CD8-positive, alpha-beta memory T cell (primary cell): ENCODE data around the gene AUTS2. TPM values are rescaled to one million over a fixed set of nuclear protein-coding genes. Genes with fewer than 3 reads are reported as not detected.

Experiments used
- CTCF ChIA-PET: fragments of 350-600 bp; sonication (Branson Sonifier 250); formaldehyde crosslinking; loops from one replicate; lab custom pipeline; 2021; ENCODE audit warnings: antibody characterized with exemption; lab: Charles Lee
- POLR2A ChIA-PET: fragments of 350-600 bp; sonication (Branson Sonifier 250); formaldehyde crosslinking; loops from one replicate; lab custom pipeline; 2021; ENCODE audit warnings: antibody characterized with exemption; lab: Charles Lee
- DNase-seq, 5 donors: peaks; one replicate each; pipeline versions ENCODE4 v3.0.0 to v3.0.0-alpha.2; 2020 to 2022; ENCODE audit warnings: mixed read lengths in 1 of 5
- H3K27ac ChIP-seq: one replicate; pipeline ENCODE4 v1.7.0; 2013; ENCODE audit warnings: low read depth, mild to moderate bottlenecking, low read length, moderate library complexity
- H3K27me3 ChIP-seq: 2 replicates; pipeline ENCODE4 v1.7.0; 2013; ENCODE audit warnings: low read length, mild to moderate bottlenecking; ENCODE audit not compliant: insufficient read depth, poor library complexity, severe bottlenecking
- H3K36me3 ChIP-seq: 2 replicates; pipeline ENCODE4 v1.7.0; 2013; ENCODE audit warnings: mild to moderate bottlenecking, low read length, moderate library complexity; ENCODE audit not compliant: insufficient read depth
- H3K4me1 ChIP-seq: 2 replicates; pipeline ENCODE4 v1.7.0; 2013; ENCODE audit warnings: mild to moderate bottlenecking, low read length, moderate library complexity; ENCODE audit not compliant: insufficient read depth
- H3K4me3 ChIP-seq: 2 replicates; pipeline ENCODE4 v1.7.0; 2013; ENCODE audit warnings: mild to moderate bottlenecking, low read length
- H3K9me3 ChIP-seq: 2 replicates; pipeline ENCODE4 v1.7.0; 2013; ENCODE audit warnings: mild to moderate bottlenecking, low read length
- H3K27ac Mint-ChIP-seq, 8 donors: one replicate each; pipeline ENCODE4 v1.8.0; 2020 to 2021; ENCODE audit warnings: mixed read lengths in 8 of 8, mild to moderate bottlenecking in 6 of 8, inconsistent platforms in 3 of 8, moderate library complexity in 3 of 8
- H3K27me3 Mint-ChIP-seq, 2 donors: one replicate each; pipeline ENCODE4 v1.8.0; 2020 to 2021; ENCODE audit warnings: mixed read lengths in 2 of 2, mild to moderate bottlenecking in 1 of 2, moderate library complexity in 1 of 2
- H3K36me3 Mint-ChIP-seq, 3 donors: one replicate each; pipeline ENCODE4 v1.8.0; 2020 to 2021; ENCODE audit warnings: mixed read lengths in 3 of 3, inconsistent platforms in 1 of 3, mild to moderate bottlenecking in 1 of 3
- H3K4me1 Mint-ChIP-seq, 3 donors: one replicate each; pipeline ENCODE4 v1.8.0; 2020 to 2021; ENCODE audit warnings: mixed read lengths in 3 of 3, inconsistent platforms in 1 of 3, mild to moderate bottlenecking in 1 of 3
- H3K4me3 Mint-ChIP-seq, 7 donors: one replicate each; pipeline ENCODE4 v1.8.0; 2020 to 2021; ENCODE audit warnings: mixed read lengths in 7 of 7, mild to moderate bottlenecking in 6 of 7, moderate library complexity in 4 of 7, inconsistent platforms in 2 of 7
- H3K9me3 Mint-ChIP-seq, 5 donors: one replicate each; pipeline ENCODE4 v1.8.0; 2020 to 2022; ENCODE audit warnings: mixed read lengths in 5 of 5, mild to moderate bottlenecking in 3 of 5, moderate library complexity in 2 of 5, inconsistent platforms in 1 of 5
- polyA plus RNA-seq: library from polyadenylated mRNA; unstranded; fragments of 300-500 nt; fragmentation: Illumina TruSeq; gene quantifications from one replicate; pipeline ENCODE4 v1.2.3, GENCODE V29; 2021
- total RNA-seq, 2 experiments: library from RNA; stranded (reverse); gene quantifications; one replicate each; pipeline ENCODE4 v1.2.3, GENCODE V29; 2021

Gene AUTS2
- total and polyA plus RNA-seq, 3 experiments from 2014 or later: 4.4 to 9.9 (median 5.3) TPM

DNA sequence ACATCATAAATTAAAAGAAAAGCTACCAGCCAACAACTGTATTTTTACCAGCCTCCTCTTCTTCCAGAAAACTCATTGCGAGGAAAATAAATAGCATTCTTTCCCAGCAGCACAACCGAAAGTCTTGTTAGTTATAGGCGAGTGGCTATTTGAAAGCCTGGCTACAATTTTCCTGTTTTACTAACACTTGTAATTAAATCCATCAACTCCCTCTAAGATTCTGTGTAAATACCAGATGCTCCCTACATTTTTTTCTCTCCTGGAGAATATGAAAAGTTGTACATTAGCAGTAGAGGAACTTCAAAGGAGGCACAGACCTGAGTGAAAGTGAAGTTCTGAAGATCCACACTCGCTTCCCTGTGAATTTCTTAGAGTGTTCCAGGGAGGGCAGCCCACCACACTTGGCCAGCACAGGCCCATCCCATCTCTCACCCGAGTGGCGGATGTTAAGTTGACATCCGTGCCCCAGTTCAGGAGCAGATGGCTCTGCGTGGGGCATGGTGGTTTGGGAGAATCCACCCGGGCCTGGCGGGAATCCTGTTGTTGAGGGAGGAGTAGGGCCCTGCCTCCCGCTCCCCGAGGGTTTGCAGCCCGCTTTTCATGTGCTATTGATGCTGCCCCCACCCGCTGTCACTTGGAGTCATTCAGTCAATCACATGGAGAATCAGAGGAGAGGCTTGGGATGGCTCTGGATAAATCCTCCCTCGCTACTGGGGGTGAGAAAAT is 1082.6 kb downstream of the AUTS2 start:
- ChIA-PET POLR2A (interaction anchor here (2.7 kb wide), 1 partner anchor 13 kb away, joined by 10 read pairs; no protein-coding TSS in a partner anchor), CTCF (no interaction called here)
- Mint-ChIP-seq H3K36me3 (no peaks in the 10 kb centered on the region), H3K4me3 (peak overlapping the region in 5 of 7 donors; percentile 83 to 93 (median 86)), H3K27me3 (peaks cover 0 to 3% of the 10 kb centered on the region in 2 donors), H3K4me1 (peaks cover 40 to 56% (median 52%) of the 10 kb centered on the region in 3 donors), H3K9me3 (no peaks in the 10 kb centered on the region), H3K27ac (peak overlapping the region; percentile 86 to 99 (median 97))
- Histone ChIP-seq H3K4me1 (peaks cover 12% of the 10 kb centered on the region), H3K36me3 (no peaks in the 10 kb centered on the region), H3K4me3 (no peak overlapping the region), H3K9me3 (no peaks in the 10 kb centered on the region), H3K27ac (no peak overlapping the region), H3K27me3 (no peaks in the 10 kb centered on the region)
- no peak for DNase-seq

GRCh38 chr7:70681469-70682350 is 1083.4 kb downstream of the AUTS2 start:
- H3K27me3 Mint-ChIP-seq: peaks cover 0 to 3% of the 10 kb centered on the region in 2 donors
- H3K27ac ChIP-seq: peak overlapping the region; percentile 21
- H3K4me1 Mint-ChIP-seq: peaks cover 40 to 55% (median 52%) of the 10 kb centered on the region in 3 donors
- peaks cover 12% of the 10 kb centered on the region for H3K4me1 ChIP-seq
- H3K27me3 ChIP-seq: no peaks in the 10 kb centered on the region
- no peak for DNase-seq
- POLR2A ChIA-PET: interaction anchor here (0.9 to 2.7 kb wide), 2 partner anchors 12 to 34 kb away, joined by 3 to 10 read pairs; no protein-coding TSS in a partner anchor
- peak overlapping the region; percentile 83 to 93 (median 86) for H3K4me3 Mint-ChIP-seq
- H3K36me3 Mint-ChIP-seq: no peaks in the 10 kb centered on the region
- H3K36me3 ChIP-seq: no peaks in the 10 kb centered on the region
- CTCF ChIA-PET: interaction anchor here (0.8 to 1.0 kb wide), 2 partner anchors 12 to 46 kb away, joined by 3 read pairs; no protein-coding TSS in a partner anchor
- H3K9me3 Mint-ChIP-seq: no peaks in the 10 kb centered on the region
- peak overlapping the region; percentile 86 to 99 (median 97) for H3K27ac Mint-ChIP-seq
- H3K4me3 ChIP-seq: peak overlapping the region; percentile 22
- no peaks in the 10 kb centered on the region for H3K9me3 ChIP-seq

GRCh38 chr7:70684173-70684572 is 1085.9 kb downstream of the AUTS2 start:
- H3K27ac Mint-ChIP-seq: peak overlapping the region in 2 of 8 donors; percentile 9 to 61
- Histone ChIP-seq H3K4me1 (peaks cover 4% of the 10 kb centered on the region), H3K4me3 (no peak overlapping the region), H3K9me3 (no peaks in the 10 kb centered on the region), H3K36me3 (no peaks in the 10 kb centered on the region), H3K27me3 (no peaks in the 10 kb centered on the region), H3K27ac (no peak overlapping the region)
- CTCF ChIA-PET: no interaction called here
- POLR2A ChIA-PET: no interaction called here
- no peaks in the 10 kb centered on the region for H3K9me3 Mint-ChIP-seq
- H3K4me3 Mint-ChIP-seq: no peak overlapping the region
- DNase-seq: no peak
- H3K36me3 Mint-ChIP-seq: no peaks in the 10 kb centered on the region
- no peaks in the 10 kb centered on the region for H3K27me3 Mint-ChIP-seq
- H3K4me1 Mint-ChIP-seq: peaks cover 29 to 40% (median 36%) of the 10 kb centered on the region in 3 donors

DNA sequence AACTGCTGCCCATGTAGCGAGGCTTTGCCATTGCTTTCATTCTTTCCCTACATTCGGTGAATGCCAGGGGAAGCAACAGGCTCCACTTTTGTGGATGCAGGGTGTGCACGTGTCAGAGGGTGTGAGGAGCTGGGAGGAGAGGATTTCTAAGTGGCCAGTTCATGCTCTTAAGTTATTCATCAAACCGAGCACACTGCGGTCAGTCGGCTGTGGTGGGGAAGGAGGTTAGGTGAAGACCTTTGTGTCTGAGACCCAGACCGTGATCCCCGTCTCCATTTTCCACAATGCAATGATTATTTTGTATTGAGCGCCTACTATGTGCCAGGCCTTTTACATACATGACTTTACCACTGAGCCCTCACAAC is 1095.0 kb downstream of the AUTS2 start:
- no peak for DNase-seq
- Histone ChIP-seq H3K9me3 (no peaks in the 10 kb centered on the region), H3K4me3 (no peak overlapping the region), H3K27ac (no peak overlapping the region), H3K36me3 (no peaks in the 10 kb centered on the region), H3K4me1 (no peaks in the 10 kb centered on the region), H3K27me3 (no peaks in the 10 kb centered on the region)
- ChIA-PET POLR2A (interaction anchor here (1.6 to 1.7 kb wide), 2 partner anchors 11 to 45 kb away, joined by 10 to 19 read pairs; no protein-coding TSS in a partner anchor), CTCF (interaction anchor here (1.1 to 1.4 kb wide), 4 partner anchors 8 to 47 kb away, joined by 3 to 4 read pairs (median 3); no protein-coding TSS in a partner anchor)
- peak overlapping the region; percentile 79 to 91 (median 85) for H3K4me3 Mint-ChIP-seq
- peak overlapping the region; percentile 67 to 92 (median 90) for H3K27ac Mint-ChIP-seq
- H3K27me3 Mint-ChIP-seq: peaks cover 5 to 20% of the 10 kb centered on the region in 2 donors
- H3K4me1 Mint-ChIP-seq: peaks cover 22 to 47% (median 34%) of the 10 kb centered on the region in 3 donors
- no peaks in the 10 kb centered on the region for H3K9me3 Mint-ChIP-seq
- peaks cover 0 to 16% (median 3%) of the 10 kb centered on the region in 3 donors for H3K36me3 Mint-ChIP-seq

DNA sequence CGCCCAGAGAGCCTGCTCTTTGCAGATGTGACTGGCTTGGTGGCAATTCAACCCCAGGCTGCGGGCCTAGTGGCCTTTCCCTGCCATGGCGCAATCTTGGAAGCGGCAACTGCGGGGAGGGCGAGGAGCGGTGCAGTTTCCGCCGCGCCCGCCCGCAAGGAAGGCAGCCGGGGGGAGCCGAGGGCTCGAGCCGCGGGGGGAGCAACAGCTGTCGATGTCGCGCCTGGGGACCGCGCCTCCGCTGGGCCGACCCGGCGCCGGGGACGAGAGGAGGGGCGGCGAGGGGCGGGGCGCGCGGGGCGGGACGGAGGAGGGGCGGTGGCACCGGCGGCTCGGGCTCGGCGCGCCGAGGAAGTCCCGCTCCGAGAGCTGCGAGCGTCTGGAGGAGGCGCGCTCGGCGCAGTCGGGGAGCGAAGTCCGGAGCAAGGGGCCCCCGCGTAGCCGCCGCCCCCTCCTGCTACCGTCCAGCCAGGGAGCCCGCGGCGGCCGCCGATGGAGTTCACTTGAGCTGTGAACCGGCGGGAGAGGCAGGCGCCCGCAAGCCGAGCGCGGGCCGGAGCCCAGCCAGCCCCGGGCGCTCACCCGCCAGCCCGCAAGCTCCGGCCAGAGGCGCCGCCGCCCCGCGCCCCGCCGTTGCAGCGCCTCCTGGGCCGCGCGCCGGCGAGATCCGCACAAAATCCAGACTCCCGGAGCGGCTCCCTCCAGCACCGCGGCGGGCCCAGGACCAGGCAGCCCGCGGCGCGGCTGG is 1095.6 kb downstream of the AUTS2 start:
- peak overlapping the region; percentile 79 to 91 (median 85) for H3K4me3 Mint-ChIP-seq
- Histone ChIP-seq H3K27ac (no peak overlapping the region), H3K4me3 (no peak overlapping the region), H3K27me3 (no peaks in the 10 kb centered on the region), H3K36me3 (no peaks in the 10 kb centered on the region), H3K4me1 (no peaks in the 10 kb centered on the region), H3K9me3 (no peaks in the 10 kb centered on the region)
- ChIA-PET CTCF (interaction anchor here (0.8 to 1.6 kb wide), 6 partner anchors 8 to 188 kb away, joined by 3 to 8 read pairs (median 3); no protein-coding TSS in a partner anchor), POLR2A (interaction anchor here (1.6 to 1.7 kb wide), 2 partner anchors 12 to 46 kb away, joined by 10 to 19 read pairs; no protein-coding TSS in a partner anchor)
- peaks cover 5 to 20% of the 10 kb centered on the region in 2 donors for H3K27me3 Mint-ChIP-seq
- peaks cover 25 to 52% (median 38%) of the 10 kb centered on the region in 3 donors for H3K4me1 Mint-ChIP-seq
- H3K9me3 Mint-ChIP-seq: no peaks in the 10 kb centered on the region
- H3K27ac Mint-ChIP-seq: peak overlapping the region; percentile 67 to 92 (median 90)
- DNase-seq: peak; percentile 30 to 83 (median 77)
- peaks cover 0 to 19% (median 8%) of the 10 kb centered on the region in 3 donors for H3K36me3 Mint-ChIP-seq

DNA sequence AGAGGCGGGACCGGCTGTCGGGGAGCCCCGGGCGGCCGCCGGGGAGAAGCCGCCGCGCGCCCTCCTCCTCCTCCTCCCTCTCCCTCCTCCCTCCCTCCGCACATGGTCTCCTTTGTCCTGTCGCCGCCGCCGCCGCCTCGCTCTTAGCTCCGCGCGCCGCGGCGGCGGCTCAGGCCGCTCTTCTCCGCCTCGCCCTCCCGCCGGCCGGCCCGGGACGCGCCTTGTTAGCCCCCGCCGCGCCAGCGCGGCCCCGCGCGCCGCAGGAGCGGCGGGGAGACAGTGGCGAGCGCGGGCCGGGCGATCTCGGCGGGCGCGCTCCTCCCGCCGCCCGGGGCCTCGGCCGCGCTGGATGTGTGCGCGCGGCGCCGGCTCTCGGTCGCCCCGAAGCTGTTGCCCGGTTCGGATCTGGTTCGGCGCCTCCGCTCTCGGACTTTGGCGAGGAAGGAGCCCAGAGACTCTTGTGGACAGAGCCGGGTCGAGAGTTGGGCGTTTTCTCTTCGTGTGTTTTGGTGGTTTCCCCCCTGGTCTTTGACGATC is 1096.2 kb downstream of the AUTS2 start:
- Histone ChIP-seq H3K27ac (peak overlapping the region; percentile 31), H3K4me3 (peak overlapping the region; percentile 51), H3K36me3 (no peaks in the 10 kb centered on the region), H3K4me1 (no peaks in the 10 kb centered on the region), H3K27me3 (no peaks in the 10 kb centered on the region), H3K9me3 (no peaks in the 10 kb centered on the region)
- POLR2A ChIA-PET: interaction anchor here (1.6 to 1.7 kb wide), 2 partner anchors 13 to 47 kb away, joined by 10 to 19 read pairs; no protein-coding TSS in a partner anchor
- Mint-ChIP-seq H3K4me1 (peaks cover 25 to 52% (median 38%) of the 10 kb centered on the region in 3 donors), H3K27me3 (peaks cover 5 to 20% of the 10 kb centered on the region in 2 donors), H3K4me3 (peak overlapping the region; percentile 87 to 100 (median 95)), H3K27ac (peak overlapping the region; percentile 37 to 94 (median 82)), H3K36me3 (peaks cover 0 to 19% (median 8%) of the 10 kb centered on the region in 3 donors), H3K9me3 (no peaks in the 10 kb centered on the region)
- CTCF ChIA-PET: interaction anchor here (0.8 to 1.7 kb wide), 6 partner anchors 9 to 188 kb away, joined by 3 to 8 read pairs (median 4); no protein-coding TSS in a partner anchor
- DNase-seq: peak; percentile 4 to 52 (median 34)
